Activated CD8-positive, alpha-beta memory T cell treated with anti-CD3 and anti-CD28 coated beads for 4 hours (primary cell): ENCODE measurements around the gene ERC1.

Experiments
- DNase-seq, 2 donors: peaks; one replicate each; pipeline ENCODE4 v3.0.0-alpha.2; 2020; ENCODE audit warnings: low read depth in 2 of 2

The ERC1 gene

GRCh38 chr12:990661-991349, at the start of gene ERC1:
TSS of gene ERC1 (plus strand) at chr12:991223. CDS start at chr12:1027904, 36,681 bp downstream.
- peak; percentile 60 to 70 for DNase-seq

DNA sequence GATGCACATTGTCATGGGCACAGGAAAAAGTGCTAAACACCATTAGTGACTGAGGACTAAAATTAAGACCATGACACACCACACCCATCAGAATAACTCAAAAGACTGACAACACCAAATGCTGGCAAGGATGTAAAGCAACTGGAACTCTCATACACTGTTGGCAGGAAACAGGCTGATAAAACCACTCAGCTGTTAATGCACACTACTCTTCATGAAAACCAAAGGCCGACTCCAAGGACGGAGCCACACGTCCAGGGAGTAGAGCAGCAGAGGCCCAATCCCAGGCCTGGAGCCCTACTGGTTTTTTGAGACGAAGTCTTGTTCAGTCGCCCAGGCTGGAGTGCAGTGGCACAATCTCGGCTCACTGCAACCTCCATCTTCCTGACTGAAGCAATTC, 48.0 kb upstream of the ERC1 start:
- DNase-seq: no peak

GRCh38 chr12:944211-944610, 46.8 kb upstream of the ERC1 start:
- DNase-seq: no peak

DNA sequence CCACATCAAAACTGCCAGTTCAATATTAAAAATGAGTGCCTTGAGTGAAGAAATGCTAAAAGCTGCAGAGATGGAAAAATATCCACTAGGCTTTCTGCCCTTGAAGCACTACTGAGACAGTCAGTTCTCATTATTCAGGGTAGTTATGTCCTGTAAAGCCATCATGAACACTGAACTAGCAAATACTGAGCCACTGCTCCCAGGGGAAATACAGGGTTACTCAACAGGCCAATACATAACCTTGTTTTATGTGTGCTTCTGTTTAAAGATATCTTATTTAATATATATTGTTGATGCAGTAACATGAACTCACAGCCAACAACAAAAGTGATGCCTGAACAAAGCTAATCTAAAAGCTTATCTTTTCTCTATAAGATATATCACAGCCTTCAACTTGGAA, 44.8 kb upstream of the ERC1 start:
- DNase-seq: no peak

DNA sequence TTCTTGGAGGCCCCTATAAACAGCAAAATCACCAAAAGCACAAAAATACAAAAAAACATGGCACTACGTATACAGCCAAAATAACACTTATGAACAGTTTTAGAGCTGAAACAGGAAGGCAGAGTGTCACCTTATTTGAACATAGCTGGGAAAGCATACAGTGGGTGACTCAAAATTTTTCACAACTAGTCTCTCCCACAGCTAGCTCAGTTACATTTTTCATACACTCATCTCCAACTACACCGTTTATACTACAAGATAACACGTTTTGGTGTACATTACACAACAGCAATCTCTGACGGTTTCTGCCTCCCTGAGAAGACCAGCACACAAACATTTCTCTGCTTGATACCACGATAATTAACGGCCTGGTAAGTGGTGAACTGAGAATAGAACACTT, 44.4 kb upstream of the ERC1 start:
- no peak for DNase-seq

DNA sequence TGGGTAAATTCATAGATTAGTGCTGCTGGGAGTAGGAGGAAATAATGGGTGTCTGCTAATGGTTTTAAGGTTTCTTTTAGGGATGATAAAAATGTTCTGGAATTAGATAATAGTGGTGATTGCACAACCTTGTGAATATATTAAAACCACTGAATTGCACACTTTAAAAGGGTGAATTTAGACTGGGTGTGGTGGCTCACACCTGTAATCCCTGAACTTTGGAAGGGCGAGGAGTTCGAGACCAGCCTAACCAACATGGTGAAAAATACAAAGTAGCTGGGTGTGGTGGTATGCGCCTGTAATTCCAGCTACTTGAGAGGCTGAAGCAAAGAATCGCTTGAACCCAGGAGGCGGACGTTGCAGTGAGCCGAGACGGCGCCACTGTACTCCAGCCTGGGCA, 42.8 kb upstream of the ERC1 start:
- no peak for DNase-seq

- peak; percentile 93 to 94 for DNase-seq
Observed at GRCh38 chr12:949453-950191, 41.4 kb upstream of the ERC1 start, which contains the start of gene RAD52. TSS of gene RAD52 (minus strand) at chr12:949694. CDS start at chr12:933058, 16,636 bp downstream.

DNA sequence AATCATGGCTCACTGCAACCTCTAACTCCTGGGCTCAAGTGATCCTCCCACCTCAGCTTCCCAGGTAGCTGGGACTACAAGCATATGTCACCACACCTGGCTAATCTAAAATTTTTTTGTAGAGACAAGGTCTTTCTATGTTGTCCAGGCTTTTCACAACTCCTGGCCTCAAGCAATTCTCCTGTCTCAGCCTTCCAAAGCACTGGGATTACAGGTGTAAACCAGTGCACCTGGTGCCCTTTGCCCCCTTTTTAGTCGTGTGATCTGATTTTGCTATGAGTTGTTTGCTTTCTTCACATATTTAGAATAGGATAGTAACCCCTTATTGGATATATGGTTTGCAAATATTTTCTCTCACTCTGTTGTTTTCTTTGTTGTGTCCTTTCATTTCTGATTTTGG, 39.8 kb upstream of the ERC1 start:
- DNase-seq: no peak

DNA sequence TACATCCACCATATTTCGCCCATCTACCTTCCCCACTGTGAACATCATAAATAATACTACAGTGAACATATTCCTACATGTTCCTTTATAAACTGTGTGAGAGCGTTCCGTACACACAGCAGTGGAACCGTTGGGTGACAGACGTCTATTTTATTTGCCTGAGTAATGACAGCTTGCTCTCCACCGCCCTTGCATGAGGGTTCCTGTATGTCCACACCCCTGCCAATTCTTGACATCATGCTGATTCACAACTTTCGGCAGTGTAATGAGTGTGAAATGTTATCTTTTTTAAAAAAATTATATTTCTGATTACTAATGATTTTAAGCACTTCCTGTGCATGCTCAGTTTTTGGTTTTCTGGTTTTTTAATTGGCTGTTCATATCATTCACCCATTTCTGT, 37.2 kb upstream of the ERC1 start:
- DNase-seq: no peak

DNA sequence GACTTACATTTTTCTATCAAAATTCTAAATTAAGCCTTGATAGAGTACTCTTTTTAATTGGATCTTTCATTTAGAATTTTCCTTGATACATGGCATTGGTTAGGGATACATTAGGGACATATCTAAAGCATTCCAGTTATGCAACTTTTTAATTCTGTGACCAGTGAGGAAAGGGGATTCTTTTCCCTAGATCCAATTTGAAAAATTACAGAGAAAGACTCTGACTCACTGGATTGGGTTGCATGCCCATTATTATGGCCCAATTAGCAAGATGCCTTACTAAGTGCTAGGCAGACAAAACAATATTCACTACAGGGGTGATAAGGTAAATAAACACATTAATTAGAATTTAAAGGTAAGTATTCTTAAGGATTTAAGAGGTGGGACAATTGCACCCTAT, 36.3 kb upstream of the ERC1 start:
- no peak for DNase-seq

- no peak for DNase-seq
Observed at GRCh38 chr12:955939-956338, 35.1 kb upstream of the ERC1 start.

DNA sequence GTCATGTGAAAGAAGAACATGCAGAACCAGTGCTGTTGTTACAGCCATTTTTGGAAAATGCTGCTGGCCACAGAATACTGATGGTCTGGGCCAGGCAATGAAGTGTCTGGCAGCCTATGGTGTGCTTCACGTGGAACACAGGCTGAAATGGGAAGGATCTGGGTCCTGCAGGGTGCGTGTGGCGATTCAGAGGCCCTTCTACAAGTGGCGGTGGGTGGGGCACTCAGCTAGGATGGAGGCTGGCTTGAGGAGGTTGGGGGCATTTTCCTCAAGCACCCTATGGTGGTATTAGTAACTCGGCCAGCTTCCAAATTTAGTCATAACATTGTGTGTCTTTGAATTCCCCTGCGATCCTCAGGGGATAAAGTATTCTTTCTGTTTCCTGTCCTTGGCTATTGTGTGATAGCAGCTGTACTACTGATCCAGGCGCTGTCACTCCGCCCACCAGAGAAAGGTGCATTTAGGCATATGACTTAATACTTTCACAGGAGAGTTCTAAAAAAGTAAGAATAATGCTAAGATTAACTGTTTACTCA, 32.4 kb upstream of the ERC1 start:
- DNase-seq: no peak

GRCh38 chr12:966724-967123, 24.3 kb upstream of the ERC1 start:
- no peak for DNase-seq

DNA sequence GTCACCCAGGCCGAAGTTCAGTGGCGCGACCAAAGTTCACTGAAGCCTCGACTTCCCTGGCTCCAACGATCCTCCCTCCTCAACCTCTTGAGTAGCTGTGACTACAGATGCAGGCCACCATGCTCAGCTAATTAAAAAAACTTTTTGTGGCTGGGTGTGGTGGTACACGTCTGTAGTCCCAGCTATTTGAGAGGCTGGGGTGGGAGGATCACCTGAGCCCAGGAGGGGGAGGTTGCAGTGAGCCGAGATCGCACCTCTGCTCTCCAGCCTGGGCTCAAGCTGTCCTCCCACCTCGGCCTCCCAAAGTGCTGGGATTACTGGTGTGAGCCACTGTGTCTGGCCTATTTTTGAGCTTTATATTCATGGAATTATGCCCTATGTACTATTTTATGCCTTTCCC, 23.4 kb upstream of the ERC1 start:
- DNase-seq: no peak

DNA sequence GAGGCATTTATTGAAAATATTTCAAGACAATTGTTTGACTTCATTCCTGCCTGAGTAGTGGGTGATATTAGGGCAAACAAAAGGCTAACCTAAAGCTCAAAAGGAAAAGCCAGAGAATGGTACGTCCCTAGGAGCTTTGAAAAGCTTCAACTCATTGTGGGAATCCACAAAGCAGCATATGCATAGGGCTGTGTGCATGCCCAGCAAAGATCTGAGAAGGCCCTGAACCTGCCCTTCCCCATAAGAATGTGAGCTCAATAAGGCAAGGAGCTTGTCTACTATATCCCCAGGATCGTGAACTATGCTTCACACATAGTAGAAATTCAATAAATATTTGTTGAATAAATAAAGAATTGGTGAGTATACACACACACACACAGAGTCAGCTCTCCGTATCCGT, 22.5 kb upstream of the ERC1 start:
- no peak for DNase-seq

DNA sequence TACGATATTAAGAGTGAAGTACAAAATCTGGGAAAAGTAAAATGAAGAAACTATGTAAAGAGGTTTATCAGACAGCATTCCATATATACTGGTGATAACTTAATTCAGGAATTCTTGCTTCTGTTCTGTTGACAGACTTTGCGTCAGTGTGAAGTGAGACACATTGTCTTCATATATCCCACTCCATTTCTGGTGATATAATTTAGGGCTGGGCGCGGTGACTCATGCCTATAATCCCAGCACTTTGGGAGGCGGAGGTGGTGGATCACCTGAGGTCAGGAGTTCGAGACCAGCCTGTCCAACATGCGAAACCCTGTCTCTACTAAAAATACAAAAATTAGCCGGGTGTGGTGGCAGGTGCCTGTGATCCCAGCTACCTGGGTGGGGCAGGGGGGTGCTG, 21.2 kb upstream of the ERC1 start:
- DNase-seq: no peak

DNA sequence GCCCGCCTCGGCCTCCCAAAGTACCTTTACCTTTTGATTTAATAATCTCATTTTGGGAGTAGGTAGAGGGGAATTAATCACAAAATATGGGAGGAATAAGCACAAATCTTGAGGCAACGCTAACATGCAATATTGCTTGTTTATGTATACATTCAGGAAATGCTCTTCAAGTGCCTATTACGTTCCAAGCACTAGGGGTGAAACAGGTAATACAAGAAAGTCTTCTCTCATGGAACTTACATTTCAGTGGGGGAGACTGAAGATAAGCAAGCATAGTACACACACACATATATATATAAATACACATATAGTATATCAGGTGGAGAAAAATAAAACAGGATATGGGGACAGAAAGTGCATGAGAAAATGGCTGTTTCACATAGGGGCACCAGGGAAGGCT, 19.0 kb upstream of the ERC1 start:
- no peak for DNase-seq

DNA sequence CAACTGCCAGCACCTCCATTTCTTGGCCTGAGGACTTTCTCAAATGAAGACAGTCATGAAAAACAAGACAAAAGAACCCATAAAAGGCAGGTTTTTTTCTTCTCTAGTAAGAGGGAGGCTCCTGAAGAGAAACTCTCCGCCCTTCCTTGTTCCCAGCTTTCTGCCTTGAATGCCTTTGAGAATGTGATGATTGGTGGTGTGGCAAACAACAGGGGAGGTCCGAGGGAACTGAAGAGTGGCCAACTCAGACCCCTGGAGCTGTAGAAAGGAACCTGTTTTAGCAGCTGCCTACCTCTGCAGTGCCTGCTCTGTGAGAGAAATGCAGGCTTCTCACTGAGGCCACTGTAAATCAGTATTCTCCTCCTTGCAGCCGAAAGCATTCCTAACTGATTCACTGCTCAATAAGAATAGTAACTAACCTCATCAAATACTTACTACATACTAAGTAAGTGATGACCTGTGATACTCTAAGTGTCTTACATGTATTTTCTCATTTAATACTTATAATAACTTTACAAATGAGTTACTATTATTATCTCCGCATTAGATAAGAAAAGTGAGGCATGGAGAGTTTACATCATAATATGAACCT, 16.7 kb upstream of the ERC1 start:
- no peak for DNase-seq

DNA sequence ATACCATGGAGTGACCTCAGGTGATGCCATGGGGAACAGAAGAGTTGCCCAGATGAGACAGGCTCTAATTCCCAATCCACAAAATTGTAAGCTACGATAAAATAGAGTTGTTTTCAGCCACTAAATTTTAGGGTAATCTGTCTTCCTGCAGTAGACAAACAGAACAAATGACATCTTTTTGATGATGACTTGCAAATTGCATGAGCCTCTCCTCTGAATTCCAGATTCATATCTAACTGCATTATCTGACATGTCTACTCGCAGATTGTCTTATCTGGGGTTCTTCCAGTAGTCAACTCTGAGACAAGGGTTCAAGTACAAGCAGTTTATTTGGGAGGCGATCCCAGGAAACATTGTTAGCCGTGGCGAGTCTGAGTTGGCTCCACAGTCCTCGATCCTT, 14.4 kb upstream of the ERC1 start:
- no peak for DNase-seq

DNA sequence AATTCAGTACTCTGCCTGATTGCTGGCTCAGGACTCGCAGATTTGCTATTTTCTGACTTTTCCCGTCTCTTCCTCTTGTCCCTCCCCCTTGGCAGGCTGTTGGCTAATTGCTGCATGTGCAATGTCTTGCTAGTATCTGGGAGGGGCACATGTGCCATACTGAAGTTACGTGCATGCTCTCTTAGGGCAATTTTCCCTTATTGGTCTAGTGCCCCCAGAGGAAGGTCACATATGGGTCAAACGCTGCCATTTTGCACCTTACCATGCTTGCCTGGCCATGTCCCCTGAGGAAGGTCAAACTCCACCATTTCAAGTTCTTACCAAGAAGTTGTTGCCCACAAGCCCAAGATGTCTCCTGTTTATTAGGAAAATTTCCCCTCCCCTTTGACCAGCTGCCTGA, 13.9 kb upstream of the ERC1 start:
- no peak for DNase-seq

DNA sequence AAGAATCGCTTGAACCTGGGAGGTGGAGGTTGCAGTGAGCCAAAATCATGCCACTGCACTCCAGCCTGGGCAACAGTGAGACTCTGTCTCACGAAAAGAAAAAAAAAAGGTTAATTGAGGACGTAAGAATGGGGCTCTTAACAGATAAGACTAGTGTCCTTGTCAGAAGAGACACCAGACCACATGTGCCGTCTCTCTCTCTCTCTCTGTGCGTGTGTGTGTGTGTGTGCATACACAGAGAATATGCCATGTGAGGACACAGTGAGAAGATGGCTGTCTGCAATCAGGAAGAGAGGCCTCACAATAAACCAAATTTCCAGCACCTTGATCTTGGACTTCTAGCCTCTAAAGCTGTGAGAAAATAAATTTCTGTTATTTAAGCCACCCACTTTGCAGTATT, 11.7 kb upstream of the ERC1 start:
- no peak for DNase-seq

DNA sequence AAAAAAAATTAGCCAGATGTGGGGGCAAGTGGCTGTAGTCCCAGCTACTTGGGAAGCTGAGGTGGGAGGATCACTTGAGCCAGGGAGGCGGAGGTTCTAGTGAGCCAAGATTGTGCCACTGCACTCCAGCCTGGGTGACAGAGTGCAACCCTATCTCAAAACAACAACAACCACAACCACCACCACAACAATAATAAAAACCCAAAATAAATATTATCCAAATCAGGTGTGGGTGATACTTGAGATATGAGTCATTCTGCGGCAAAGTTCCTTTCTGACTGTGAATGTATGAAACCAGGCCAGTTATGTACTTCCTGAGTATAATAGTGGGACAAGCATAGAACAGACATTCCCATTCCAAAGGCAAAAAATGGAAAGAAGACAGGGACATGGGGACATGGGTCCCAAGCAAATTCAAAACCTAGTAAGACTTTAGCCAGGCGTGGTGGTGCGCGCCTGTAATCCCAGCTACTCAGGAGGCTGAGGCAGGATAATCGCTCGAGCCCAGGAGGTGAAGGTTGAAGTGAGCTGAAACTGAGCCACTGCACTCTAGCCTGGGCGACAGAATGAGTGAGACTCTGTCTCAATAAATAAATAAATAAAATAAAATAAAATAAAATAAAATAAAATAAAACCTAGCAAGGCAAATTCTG, 9.7 kb upstream of the ERC1 start:
- no peak for DNase-seq
